ENCODE data around the gene SEMA3B.
"Not testable (repeated sequence)": the region's sequence is repeated elsewhere in the genome, so short reads cannot be mapped to it uniquely, and the experiment has no call there.

- not testable (repeated sequence) for TF ChIP-seq ZNF140 (tag by site-specific recombination; IDR thresholded peaks at IDR 0.05); ZNF133 (tag by site-specific recombination; IDR thresholded peaks at IDR 0.05); GLI2 (tag by site-specific recombination; IDR thresholded peaks at IDR 0.05; ENCODE audit: borderline replicate concordance, low read depth); CTCF (tag by site-specific recombination; IDR thresholded peaks at IDR 0.05); ZFP69B (tag by site-specific recombination; IDR thresholded peaks at IDR 0.05); ZSCAN30 (tag by site-specific recombination; IDR thresholded peaks at IDR 0.05); ZNF571 (tag by site-specific recombination; IDR thresholded peaks at IDR 0.05); RBAK (tag by site-specific recombination; IDR thresholded peaks at IDR 0.05); ZNF23 (tag by site-specific recombination; IDR thresholded peaks at IDR 0.05; ENCODE audit: borderline replicate concordance); REST (tag by site-specific recombination; IDR thresholded peaks at IDR 0.05); ZNF18 (tag by site-specific recombination; IDR thresholded peaks at IDR 0.05); PRDM4 (tag by site-specific recombination; IDR thresholded peaks at IDR 0.05); ZNF768 (tag by site-specific recombination; IDR thresholded peaks at IDR 0.05); OSR2 (tag by site-specific recombination; IDR thresholded peaks at IDR 0.05)
Measured at GRCh38 chr3:50284121-50284520, 15.2 kb downstream of the SEMA3B start.
